WTC11 (cell line): ENCODE data around the gene ESPN. TPM values are rescaled to one million over a fixed set of nuclear protein-coding genes. Genes with fewer than 3 reads are reported as not detected.
"Not testable (repeated sequence)": the region's sequence is repeated elsewhere in the genome, so short reads cannot be mapped to it uniquely, and the experiment has no call there.

ENCODE experiments used
- ATAC-seq: fragments of 200-7000 bp; cut with Tn5 transposase; 2 replicates; pipeline ENCODE4 v1.10.0; 2021; ENCODE audit warnings: mild to moderate bottlenecking, moderate library complexity
- CTCF ChIA-PET: fragments of 300-600 bp; sonication (Branson Sonifier 250); formaldehyde crosslinking; loops from one replicate; lab custom pipeline; 2021; ENCODE audit warnings: antibody characterized with exemption; lab: Charles Lee
- POLR2A ChIA-PET: fragments of 350-600 bp; sonication (Branson Sonifier 250); formaldehyde crosslinking; loops from one replicate; lab custom pipeline; 2021; ENCODE audit warnings: antibody characterized with exemption; lab: Charles Lee
- DNase-seq: peaks from one replicate; pipeline ENCODE4 v3.0.0; 2021; ENCODE audit warnings: low spot score
- H3K27ac Mint-ChIP-seq: 2 replicates; pipeline ENCODE4 v1.8.0; 2021; ENCODE audit warnings: mixed read lengths
- H3K27me3 Mint-ChIP-seq: 2 replicates; pipeline ENCODE4 v1.8.0; 2021; ENCODE audit warnings: low read depth, mild to moderate bottlenecking, moderate library complexity, mixed read lengths
- H3K36me3 Mint-ChIP-seq: 2 replicates; pipeline ENCODE4 v1.8.0; 2021; ENCODE audit warnings: mixed read lengths
- H3K4me1 Mint-ChIP-seq: 2 replicates; pipeline ENCODE4 v1.8.0; 2022; ENCODE audit warnings: mixed read lengths
- H3K4me3 Mint-ChIP-seq: 2 replicates; pipeline ENCODE4 v1.8.0; 2021; ENCODE audit warnings: mild to moderate bottlenecking, moderate library complexity, mixed read lengths
- H3K9me3 Mint-ChIP-seq: 2 replicates; pipeline ENCODE4 v1.8.0; 2021; ENCODE audit warnings: mixed read lengths
- CBFB ChIP-seq: sonication (generic); formaldehyde crosslinking; IDR thresholded peaks from 2 replicates; pipeline ENCODE4 v1.8.1; 2022; ENCODE audit warnings: mild to moderate bottlenecking, low read depth, missing genetic modification reagents
- CREB1 ChIP-seq: sonication (generic); formaldehyde crosslinking; IDR thresholded peaks from 2 replicates; pipeline ENCODE4 v1.8.0; 2023; ENCODE audit warnings: mild to moderate bottlenecking, missing genetic modification reagents
- CREM ChIP-seq: sonication (generic); formaldehyde crosslinking; IDR thresholded peaks from 2 replicates; pipeline ENCODE4 v1.8.1; 2022; ENCODE audit warnings: mild to moderate bottlenecking, missing genetic modification reagents, moderate library complexity
- FOXP1 ChIP-seq: sonication (generic); formaldehyde crosslinking; IDR thresholded peaks from 2 replicates; pipeline ENCODE4 v1.8.0; 2022; ENCODE audit warnings: missing genetic modification reagents, mild to moderate bottlenecking, moderate library complexity, borderline replicate concordance
- KAT7 ChIP-seq: sonication (generic); formaldehyde crosslinking; IDR thresholded peaks from 2 replicates; pipeline ENCODE4 v1.8.1; 2023; ENCODE audit warnings: missing genetic modification reagents, mild to moderate bottlenecking, borderline replicate concordance
- MYBL2 ChIP-seq: sonication (generic); formaldehyde crosslinking; IDR thresholded peaks from 2 replicates; pipeline ENCODE4 v1.8.1; 2023; ENCODE audit warnings: mild to moderate bottlenecking, moderate library complexity, missing genetic modification reagents
- NFATC4 ChIP-seq: fragments of 250-450 bp; sonication (Bioruptor Pico); IDR thresholded peaks from 2 replicates; pipeline ENCODE4 v1.9.0; 2021; ENCODE audit warnings: mild to moderate bottlenecking
- NFYB ChIP-seq: sonication (generic); formaldehyde crosslinking; conservative IDR thresholded peaks from 2 replicates; pipeline ENCODE4 v1.8.0; 2022; ENCODE audit warnings: low read depth, missing genetic modification reagents
- SMAD4 ChIP-seq: sonication (generic); formaldehyde crosslinking; IDR thresholded peaks from 2 replicates; pipeline ENCODE4 v1.8.0; 2022; ENCODE audit warnings: mild to moderate bottlenecking, missing genetic modification reagents
- SP1 ChIP-seq: sonication (generic); formaldehyde crosslinking; conservative IDR thresholded peaks from 2 replicates; pipeline ENCODE4 v1.8.1; 2022; ENCODE audit warnings: missing genetic modification reagents
- TEAD4 ChIP-seq: sonication (generic); formaldehyde crosslinking; IDR thresholded peaks from 2 replicates; pipeline ENCODE4 v1.8.0; 2022; ENCODE audit warnings: mild to moderate bottlenecking, missing genetic modification reagents
- ZBTB21 ChIP-seq: sonication (generic); formaldehyde crosslinking; IDR thresholded peaks from 2 replicates; pipeline ENCODE4 v1.8.1; 2023; ENCODE audit warnings: mild to moderate bottlenecking, missing genetic modification reagents, borderline replicate concordance
- ZNF396 ChIP-seq: fragments of 250-450 bp; sonication (Bioruptor Pico); IDR thresholded peaks from 2 replicates; pipeline ENCODE4 v1.8.0; 2021; ENCODE audit warnings: mild to moderate bottlenecking, moderate library complexity, borderline replicate concordance
- total RNA-seq: library from RNA; stranded (reverse); gene quantifications from 3 replicates; pipeline ENCODE4 v1.2.3, GENCODE V29; 2021
- TF ChIP-seq, protein P1 (sequence below): sonication (generic); formaldehyde crosslinking; IDR thresholded peaks from 2 replicates; pipeline ENCODE4 v1.8.1; 2023; ENCODE audit warnings: mild to moderate bottlenecking, missing genetic modification reagents, borderline replicate concordance
- TF ChIP-seq, protein P2 (sequence below): sonication (generic); formaldehyde crosslinking; IDR thresholded peaks from 2 replicates; pipeline ENCODE4 v1.8.1; 2023; ENCODE audit warnings: mild to moderate bottlenecking, missing genetic modification reagents
- TF ChIP-seq, protein P3 (sequence below): fragments of 250-450 bp; sonication (Bioruptor Pico); IDR thresholded peaks from 2 replicates; pipeline ENCODE4 v2.1.2; 2022; ENCODE audit warnings: mild to moderate bottlenecking, moderate library complexity
- TF ChIP-seq, protein P4 (sequence below): sonication (generic); formaldehyde crosslinking; conservative IDR thresholded peaks from 2 replicates; pipeline ENCODE4 v1.8.1; 2023; ENCODE audit warnings: mild to moderate bottlenecking, low read depth, missing genetic modification reagents, moderate library complexity

Gene ESPN
- total RNA-seq, 1 experiment from 2014 or later = 46.1 TPM

DNA sequence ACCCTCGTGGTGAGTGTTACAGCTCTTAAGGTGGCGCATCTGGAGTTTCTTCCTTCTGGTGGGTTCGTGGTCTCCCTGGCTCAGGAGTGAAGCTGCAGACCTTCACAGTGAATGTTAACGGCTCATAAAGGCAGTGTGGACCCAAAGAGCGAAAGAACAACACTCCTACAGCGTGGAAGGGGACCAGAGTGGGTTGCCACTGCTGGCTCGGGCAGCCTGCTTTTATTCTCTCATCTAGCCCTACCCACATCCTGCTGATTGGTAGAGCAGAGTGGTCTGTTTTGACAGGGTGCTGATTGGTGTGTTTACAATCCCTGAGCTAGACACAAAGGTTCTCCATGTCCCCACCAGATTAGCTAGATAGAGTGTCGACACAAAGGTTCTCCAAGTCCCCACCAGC is 29.4 kb upstream of the ESPN start:
- Mint-ChIP-seq H3K4me3 (peak overlapping the region; percentile 79; the same call in 1 of the 2 replicates), H3K4me1 (peaks cover 15% of the 10 kb centered on the region)
- ChIA-PET CTCF (interaction anchor here (1.3 to 6.0 kb wide), 6 partner anchors 20 to 159 kb away, joined by 3 to 35 read pairs (median 4); partner anchors contain the start of genes NOL9 and TAS1R1), POLR2A (interaction anchor here (0.7 to 2.5 kb wide), 3 partner anchors 11 to 150 kb away, joined by 3 to 12 read pairs (median 3); no protein-coding TSS in a partner anchor)
- not testable (repeated sequence) for ATAC-seq
- peak; percentile 36 for TF ChIP-seq NFYB (CRISPR knock-in tag)
- TF ChIP-seq, all 79 proteins: peak for 1; not testable (repeated sequence) for 78
- H3K27ac Mint-ChIP-seq, H3K36me3 Mint-ChIP-seq, H3K9me3 Mint-ChIP-seq, DNase-seq, H3K27me3 Mint-ChIP-seq: not testable (repeated sequence)

DNA sequence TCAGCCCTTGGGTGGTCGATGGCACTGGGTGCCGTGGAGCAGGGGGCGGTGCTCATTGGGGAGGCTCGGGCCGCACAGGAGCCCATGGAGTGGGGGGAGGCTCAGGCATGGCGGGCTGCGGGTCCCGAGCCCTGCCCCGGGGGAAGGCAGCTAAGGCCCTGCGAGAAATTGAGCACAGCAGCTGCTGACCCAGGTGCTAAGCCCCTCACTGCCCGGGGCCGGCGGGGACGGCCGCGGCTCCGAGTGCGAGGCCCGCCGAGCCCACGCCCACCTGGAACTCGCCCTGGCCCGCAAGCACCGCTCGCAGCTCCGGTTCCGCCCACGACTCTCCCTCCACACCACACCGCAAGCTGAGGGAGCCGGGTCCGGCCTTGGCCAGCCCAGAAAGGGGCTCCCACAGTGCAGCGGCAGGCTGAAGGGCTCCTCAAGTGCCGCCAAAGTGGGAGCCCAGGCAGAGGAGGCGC is 28.8 kb upstream of the ESPN start:
- H3K4me1 Mint-ChIP-seq = peaks cover 15% of the 10 kb centered on the region
- H3K36me3 Mint-ChIP-seq, POLR2A ChIA-PET, H3K27ac Mint-ChIP-seq, H3K9me3 Mint-ChIP-seq, DNase-seq, H3K27me3 Mint-ChIP-seq, ATAC-seq, H3K4me3 Mint-ChIP-seq: not testable (repeated sequence)
- CTCF ChIA-PET = interaction anchor here (1.5 to 6.0 kb wide), 3 partner anchors 19 to 38 kb away, joined by 3 to 35 read pairs (median 31); no protein-coding TSS in a partner anchor

DNA sequence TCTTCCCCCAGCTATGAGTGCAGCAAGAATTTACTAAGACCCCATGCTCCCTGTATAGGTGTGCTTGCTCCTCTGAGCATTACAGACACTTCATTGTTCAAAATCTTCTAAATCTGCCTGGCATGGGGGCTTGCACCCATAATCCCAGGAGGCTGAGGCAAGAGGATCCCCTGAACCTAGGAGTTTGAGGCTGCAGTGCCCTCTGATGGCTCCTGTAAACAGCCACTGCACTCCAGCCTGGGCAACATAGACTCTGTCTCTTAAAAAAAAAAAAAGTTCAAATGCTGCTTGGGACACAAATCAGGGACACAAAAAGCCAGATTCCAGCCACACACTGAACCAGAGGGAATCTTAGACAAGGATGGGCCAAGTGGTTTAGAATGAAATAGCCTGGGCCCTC is 27.6 kb upstream of the ESPN start:
- ATAC-seq = no peak
- Mint-ChIP-seq H3K4me1 (peaks cover 11% of the 10 kb centered on the region), H3K27ac (no peak overlapping the region), H3K4me3 (no peak overlapping the region), H3K27me3 (peaks cover 12% of the 10 kb centered on the region), H3K36me3 (no peaks in the 10 kb centered on the region), H3K9me3 (peaks cover 6% of the 10 kb centered on the region; the same call in 1 of the 2 replicates)
- POLR2A ChIA-PET = interaction anchor here (0.7 kb wide), 1 partner anchor 947 kb away, joined by 3 read pairs; no protein-coding TSS in a partner anchor
- CTCF ChIA-PET = interaction anchor here (0.7 to 1.0 kb wide), 2 partner anchors 39 to 45 kb away, joined by 3 to 4 read pairs; no protein-coding TSS in a partner anchor
- TF ChIP-seq ZBTB21 (CRISPR knock-in tag) (no peak), KAT7 (CRISPR knock-in tag) (no peak), CREB1 (CRISPR knock-in tag) (no peak), CREM (CRISPR knock-in tag) (no peak)
- TF ChIP-seq, protein P1, sequence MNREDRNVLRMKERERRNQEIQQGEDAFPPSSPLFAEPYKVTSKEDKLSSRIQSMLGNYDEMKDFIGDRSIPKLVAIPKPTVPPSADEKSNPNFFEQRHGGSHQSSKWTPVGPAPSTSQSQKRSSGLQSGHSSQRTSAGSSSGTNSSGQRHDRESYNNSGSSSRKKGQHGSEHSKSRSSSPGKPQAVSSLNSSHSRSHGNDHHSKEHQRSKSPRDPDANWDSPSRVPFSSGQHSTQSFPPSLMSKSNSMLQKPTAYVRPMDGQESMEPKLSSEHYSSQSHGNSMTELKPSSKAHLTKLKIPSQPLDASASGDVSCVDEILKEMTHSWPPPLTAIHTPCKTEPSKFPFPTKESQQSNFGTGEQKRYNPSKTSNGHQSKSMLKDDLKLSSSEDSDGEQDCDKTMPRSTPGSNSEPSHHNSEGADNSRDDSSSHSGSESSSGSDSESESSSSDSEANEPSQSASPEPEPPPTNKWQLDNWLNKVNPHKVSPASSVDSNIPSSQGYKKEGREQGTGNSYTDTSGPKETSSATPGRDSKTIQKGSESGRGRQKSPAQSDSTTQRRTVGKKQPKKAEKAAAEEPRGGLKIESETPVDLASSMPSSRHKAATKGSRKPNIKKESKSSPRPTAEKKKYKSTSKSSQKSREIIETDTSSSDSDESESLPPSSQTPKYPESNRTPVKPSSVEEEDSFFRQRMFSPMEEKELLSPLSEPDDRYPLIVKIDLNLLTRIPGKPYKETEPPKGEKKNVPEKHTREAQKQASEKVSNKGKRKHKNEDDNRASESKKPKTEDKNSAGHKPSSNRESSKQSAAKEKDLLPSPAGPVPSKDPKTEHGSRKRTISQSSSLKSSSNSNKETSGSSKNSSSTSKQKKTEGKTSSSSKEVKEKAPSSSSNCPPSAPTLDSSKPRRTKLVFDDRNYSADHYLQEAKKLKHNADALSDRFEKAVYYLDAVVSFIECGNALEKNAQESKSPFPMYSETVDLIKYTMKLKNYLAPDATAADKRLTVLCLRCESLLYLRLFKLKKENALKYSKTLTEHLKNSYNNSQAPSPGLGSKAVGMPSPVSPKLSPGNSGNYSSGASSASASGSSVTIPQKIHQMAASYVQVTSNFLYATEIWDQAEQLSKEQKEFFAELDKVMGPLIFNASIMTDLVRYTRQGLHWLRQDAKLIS (CRISPR knock-in tag) = no peak
- TF ChIP-seq, protein P2, sequence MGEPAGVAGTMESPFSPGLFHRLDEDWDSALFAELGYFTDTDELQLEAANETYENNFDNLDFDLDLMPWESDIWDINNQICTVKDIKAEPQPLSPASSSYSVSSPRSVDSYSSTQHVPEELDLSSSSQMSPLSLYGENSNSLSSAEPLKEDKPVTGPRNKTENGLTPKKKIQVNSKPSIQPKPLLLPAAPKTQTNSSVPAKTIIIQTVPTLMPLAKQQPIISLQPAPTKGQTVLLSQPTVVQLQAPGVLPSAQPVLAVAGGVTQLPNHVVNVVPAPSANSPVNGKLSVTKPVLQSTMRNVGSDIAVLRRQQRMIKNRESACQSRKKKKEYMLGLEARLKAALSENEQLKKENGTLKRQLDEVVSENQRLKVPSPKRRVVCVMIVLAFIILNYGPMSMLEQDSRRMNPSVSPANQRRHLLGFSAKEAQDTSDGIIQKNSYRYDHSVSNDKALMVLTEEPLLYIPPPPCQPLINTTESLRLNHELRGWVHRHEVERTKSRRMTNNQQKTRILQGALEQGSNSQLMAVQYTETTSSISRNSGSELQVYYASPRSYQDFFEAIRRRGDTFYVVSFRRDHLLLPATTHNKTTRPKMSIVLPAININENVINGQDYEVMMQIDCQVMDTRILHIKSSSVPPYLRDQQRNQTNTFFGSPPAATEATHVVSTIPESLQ = no peak
- no peak for DNase-seq

DNA sequence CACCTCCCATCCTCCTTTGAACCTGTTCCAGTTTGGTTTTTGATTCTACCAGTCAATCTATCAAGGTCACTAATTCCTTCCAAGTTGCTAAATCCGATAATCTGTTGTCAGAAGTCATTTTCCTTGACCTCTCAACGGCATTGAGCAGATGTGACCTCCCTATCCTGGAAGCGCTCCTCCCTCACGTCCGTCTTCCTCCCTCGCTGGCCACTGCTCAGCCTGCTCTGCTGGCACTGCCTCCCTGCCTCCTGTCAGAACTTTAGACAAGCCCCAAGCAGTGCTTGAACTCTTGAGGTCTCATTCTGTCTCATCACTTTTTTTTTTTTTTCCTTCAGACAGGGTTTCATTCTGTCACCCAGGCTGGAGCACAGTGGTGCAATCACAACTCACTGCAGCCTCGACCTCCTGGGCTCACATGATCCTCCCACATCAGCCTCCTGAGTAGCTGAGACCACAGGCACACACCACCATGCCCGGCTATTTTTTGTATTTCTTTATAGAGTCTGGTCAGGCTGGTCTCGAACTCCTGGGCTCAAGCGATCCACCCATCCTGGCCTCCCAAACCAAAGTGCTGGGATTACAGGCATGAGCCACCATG is 26.6 kb upstream of the ESPN start:
- POLR2A ChIA-PET = interaction anchor here (1.2 kb wide), 1 partner anchor 15 kb away, joined by 3 read pairs; no protein-coding TSS in a partner anchor
- no peaks in the 10 kb centered on the region for H3K36me3 Mint-ChIP-seq
- peaks cover 5% of the 10 kb centered on the region for H3K4me1 Mint-ChIP-seq
- CTCF ChIA-PET = interaction anchor here (0.7 to 1.3 kb wide), 3 partner anchors 13 to 40 kb away, joined by 3 to 4 read pairs (median 3); no protein-coding TSS in a partner anchor
- no peak for DNase-seq
- peaks cover 6% of the 10 kb centered on the region; the same call in 1 of the 2 replicates for H3K9me3 Mint-ChIP-seq
- H3K27ac Mint-ChIP-seq = no peak overlapping the region
- no peak overlapping the region for H3K4me3 Mint-ChIP-seq
- ATAC-seq = no peak
- H3K27me3 Mint-ChIP-seq = peaks cover 12% of the 10 kb centered on the region
- TF ChIP-seq NFATC4 (CRISPR knock-in tag) (no peak), CBFB (CRISPR knock-in tag) (no peak), TEAD4 (CRISPR knock-in tag) (no peak), SMAD4 (CRISPR knock-in tag) (no peak), MYBL2 (CRISPR knock-in tag) (no peak), ZNF396 (CRISPR knock-in tag) (no peak), FOXP1 (CRISPR knock-in tag) (no peak), SP1 (CRISPR knock-in tag) (no peak)
- TF ChIP-seq, protein P3, sequence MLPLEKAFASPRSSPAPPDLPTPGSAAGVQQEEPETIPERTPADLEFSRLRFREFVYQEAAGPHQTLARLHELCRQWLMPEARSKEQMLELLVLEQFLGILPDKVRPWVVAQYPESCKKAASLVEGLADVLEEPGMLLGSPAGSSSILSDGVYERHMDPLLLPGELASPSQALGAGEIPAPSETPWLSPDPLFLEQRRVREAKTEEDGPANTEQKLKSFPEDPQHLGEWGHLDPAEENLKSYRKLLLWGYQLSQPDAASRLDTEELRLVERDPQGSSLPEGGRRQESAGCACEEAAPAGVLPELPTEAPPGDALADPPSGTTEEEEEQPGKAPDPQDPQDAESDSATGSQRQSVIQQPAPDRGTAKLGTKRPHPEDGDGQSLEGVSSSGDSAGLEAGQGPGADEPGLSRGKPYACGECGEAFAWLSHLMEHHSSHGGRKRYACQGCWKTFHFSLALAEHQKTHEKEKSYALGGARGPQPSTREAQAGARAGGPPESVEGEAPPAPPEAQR (CRISPR knock-in tag) = no peak
- TF ChIP-seq, protein P4, sequence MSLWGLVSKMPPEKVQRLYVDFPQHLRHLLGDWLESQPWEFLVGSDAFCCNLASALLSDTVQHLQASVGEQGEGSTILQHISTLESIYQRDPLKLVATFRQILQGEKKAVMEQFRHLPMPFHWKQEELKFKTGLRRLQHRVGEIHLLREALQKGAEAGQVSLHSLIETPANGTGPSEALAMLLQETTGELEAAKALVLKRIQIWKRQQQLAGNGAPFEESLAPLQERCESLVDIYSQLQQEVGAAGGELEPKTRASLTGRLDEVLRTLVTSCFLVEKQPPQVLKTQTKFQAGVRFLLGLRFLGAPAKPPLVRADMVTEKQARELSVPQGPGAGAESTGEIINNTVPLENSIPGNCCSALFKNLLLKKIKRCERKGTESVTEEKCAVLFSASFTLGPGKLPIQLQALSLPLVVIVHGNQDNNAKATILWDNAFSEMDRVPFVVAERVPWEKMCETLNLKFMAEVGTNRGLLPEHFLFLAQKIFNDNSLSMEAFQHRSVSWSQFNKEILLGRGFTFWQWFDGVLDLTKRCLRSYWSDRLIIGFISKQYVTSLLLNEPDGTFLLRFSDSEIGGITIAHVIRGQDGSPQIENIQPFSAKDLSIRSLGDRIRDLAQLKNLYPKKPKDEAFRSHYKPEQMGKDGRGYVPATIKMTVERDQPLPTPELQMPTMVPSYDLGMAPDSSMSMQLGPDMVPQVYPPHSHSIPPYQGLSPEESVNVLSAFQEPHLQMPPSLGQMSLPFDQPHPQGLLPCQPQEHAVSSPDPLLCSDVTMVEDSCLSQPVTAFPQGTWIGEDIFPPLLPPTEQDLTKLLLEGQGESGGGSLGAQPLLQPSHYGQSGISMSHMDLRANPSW (CRISPR knock-in tag) = no peak
